ENCODE measurements around the gene FBLN2.

The FBLN2 gene

GRCh38 chr3:13583251-13584180 is 34.6 kb downstream of the FBLN2 start:
- no peak for DNase-seq

- DNase-seq = no peak
These were observed 35.5 kb downstream of the FBLN2 start for GRCh38 chr3:13584427-13584891.

DNA sequence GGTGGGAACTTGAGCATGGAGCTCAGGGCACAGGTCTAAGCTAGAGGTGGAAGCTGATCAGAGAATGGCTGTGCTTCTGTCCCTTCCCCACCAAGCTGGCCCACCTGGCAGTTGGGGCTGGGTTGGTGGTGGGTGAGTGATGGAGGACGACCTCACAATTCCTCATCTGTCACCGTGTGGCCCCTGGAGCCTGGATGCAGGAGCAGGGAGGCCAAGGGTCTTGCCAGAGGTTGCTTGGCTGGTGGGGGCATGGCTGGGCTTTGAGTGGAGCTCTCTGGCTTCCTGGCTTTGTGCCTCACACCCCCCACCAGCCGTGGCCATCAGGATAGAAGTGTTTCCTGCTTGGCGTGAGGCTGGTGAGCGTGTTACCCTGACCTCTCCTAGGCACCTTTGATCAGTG is 36.0 kb downstream of the FBLN2 start:
- DNase-seq = no peak

DNA sequence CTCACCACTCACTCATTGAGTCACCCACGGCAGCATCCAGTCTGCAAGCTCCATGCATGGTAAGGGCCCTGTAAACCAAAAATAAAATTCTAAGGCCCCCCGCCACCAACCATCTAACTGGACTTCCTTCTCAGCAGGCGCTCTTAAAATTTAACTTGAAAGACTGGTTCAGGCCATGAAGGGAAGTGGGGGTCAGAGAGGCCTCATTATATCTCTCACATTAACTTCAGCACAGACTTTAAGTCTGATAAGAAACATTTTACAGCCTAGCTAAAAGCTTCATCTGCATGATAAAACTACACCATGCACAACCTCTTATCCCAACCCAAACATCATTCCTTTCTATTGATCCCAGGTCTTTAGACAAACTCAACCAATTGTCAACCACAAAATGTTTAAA is 38.5 kb downstream of the FBLN2 start:
- DNase-seq = no peak

GRCh38 chr3:13588221-13588701 is 39.3 kb downstream of the FBLN2 start:
- no peak for DNase-seq

DNA sequence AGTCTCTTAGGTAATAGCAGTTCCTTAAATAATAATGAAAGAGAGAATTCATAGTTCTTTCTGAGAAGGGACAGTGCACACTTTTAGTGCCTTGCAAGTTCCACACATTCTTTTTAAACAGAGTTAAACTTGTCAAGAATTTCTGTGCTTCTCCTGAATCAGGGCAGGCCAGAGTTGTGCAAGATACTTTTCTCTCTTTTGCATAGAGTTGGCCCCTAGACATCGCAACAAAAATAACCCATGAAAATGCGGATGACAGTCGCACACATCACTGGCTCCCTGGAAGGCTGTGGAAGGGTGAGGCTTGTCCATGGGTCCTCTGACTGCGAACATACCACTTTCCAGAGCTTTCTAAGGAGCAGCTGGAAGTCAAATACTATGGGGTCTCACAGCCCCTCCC is 40.1 kb downstream of the FBLN2 start:
- DNase-seq = no peak

GRCh38 chr3:13590841-13591520 is 42.1 kb downstream of the FBLN2 start:
- no peak for DNase-seq

DNA sequence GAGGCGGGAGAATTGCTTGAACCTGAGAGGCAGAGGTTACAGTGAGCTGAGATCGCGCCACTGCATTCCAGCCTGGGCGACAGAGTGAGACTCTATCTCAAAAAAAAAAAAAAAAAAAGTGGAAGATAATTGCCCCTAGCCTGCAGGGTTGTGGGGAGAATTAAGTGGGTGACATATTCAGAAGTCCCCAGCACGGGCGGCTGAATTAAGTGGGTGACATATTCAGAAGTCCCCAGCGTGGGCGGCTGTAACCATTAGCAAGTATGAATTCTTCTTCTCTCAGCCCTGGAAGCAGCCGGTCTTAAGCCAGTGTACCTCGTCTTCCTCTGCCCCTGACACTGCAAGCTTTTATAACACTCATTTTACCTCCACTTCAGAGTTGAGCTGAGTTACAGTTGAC is 44.7 kb downstream of the FBLN2 start:
- DNase-seq = no peak

GRCh38 chr3:13594146-13594545 is 45.2 kb downstream of the FBLN2 start:
- no peak for DNase-seq

- no peak for DNase-seq
These were observed 46.1 kb downstream of the FBLN2 start for GRCh38 chr3:13594991-13595421.

DNA sequence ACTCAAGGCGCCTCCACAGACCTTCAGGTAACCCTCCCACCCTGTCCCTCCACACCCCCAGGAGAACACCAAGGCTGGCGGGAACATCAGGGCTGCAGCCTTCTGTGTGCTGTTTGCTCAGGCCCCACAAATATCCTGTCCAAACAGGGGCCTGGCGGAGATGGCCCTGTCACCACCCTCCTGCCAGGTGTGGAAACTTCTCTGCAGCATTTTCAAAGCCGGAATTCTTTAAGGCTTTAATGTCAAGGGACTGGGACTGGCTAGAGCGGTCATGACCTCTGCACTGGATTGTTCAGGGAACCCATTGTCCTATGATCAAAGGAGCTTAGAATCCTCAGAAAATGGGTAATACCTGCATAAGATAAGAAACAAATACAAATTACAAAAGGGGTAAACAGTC is 46.6 kb downstream of the FBLN2 start:
- DNase-seq = no peak

- no peak for DNase-seq
These were observed 47.7 kb downstream of the FBLN2 start for GRCh38 chr3:13596426-13597205.

DNA sequence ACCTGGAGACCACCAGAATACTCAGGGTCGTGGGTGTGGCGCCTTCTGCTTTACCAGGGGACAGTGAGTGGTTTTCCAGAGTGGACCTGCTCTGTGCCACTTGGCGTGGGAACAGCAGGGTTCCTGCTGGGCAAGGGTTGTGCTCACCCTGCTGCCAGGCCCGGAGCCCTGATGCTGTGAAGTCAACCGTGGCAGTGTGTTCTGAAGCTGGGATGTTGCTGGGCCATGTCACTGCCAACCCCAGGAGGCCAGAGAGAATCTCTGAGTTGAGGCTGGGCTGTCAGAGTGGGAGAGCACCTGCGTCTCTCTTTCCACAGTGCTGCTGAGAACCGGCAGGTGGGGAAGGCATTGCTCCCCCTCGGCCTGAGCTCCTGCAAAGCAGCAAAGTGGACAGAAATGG is 48.7 kb downstream of the FBLN2 start:
- no peak for DNase-seq

DNA sequence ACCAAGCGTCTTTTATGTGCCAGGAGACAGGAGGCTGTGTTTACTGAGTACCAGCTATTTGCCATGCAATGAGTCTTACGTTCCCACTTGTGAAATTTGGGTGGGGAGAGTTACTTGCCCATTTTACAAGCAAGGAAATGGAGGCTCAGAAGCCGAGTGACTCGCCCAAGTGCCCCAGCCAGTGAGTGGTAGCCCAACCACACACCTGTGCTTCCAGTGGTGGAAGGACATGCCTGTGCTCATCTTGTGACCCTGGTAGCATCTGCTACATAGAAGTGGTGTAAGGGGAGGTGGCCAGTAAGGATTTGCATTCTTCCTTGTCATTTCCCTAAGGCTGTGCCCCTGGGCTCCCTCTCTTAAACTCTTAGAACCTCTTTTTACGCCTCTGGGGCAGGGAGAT is 49.3 kb downstream of the FBLN2 start:
- DNase-seq = no peak

GRCh38 chr3:13598926-13599886 is 50.3 kb downstream of the FBLN2 start:
- DNase-seq = no peak

DNA sequence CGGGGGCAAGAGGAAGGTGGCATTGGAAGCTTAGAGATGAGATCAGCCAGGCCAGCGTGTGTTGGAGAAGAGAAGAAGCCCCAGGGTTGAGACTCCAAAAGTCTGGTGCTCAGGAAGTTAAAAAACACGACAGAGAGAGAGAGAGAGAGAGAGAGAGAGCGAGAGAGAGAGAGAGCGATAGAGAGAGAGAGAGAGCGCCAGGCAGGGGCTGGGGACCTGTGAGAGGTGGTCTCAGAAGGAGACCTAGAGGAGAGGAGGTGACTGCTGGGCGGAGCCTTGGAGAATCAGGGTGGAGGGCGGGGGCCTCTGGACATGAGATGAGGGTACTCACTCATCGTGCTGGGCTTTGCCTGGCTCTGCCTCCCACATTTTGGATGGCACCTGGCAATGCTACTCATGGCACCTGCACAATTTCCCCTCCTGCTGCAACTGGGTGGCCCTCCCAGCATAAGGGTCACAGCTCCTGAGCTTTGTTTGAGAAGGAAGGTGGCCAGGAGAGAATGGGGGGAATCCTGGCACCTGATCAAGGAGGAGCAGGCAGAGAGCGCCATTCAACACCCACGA is 51.0 kb downstream of the FBLN2 start:
- DNase-seq = no peak

- DNase-seq = no peak
These were observed 52.2 kb downstream of the FBLN2 start for GRCh38 chr3:13600950-13601691.

DNA sequence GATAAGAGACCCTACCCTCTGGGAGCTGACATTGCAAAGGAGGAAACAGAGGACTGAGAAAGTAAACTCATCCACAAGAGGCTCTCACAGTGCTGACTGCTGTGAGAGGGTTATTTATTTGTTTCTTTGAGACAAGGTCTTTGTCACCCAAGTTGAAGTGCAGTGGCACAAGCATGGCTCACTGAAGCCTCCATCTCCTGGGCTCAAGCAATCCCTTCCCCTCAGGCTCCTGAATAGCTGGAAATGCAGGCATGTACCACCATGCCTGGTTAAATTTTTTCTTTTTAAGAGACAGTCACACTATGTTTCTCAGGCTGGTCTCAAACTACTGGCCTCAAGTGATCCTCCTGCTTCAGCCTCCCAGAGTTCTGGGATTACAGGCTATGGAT is 52.8 kb downstream of the FBLN2 start:
- DNase-seq = no peak

DNA sequence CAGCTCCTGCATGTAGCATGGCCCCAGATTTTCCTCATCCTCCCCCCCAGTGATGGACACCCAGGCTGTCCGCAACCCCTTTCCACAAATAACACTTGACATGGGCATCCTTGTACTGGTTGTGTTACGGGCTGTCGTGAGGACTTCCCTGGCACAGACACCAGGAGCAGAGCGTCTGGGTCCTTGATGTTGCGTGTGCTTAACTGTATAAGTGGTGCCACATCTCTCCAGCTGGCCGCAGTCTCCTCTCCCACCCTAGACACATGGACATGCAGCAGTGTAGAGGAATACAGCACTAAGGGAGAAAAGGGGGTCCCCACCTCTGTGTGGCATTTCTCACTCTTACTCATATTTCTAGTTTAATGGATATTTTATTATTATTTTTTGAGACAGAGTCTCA is 56.6 kb downstream of the FBLN2 start:
- no peak for DNase-seq

DNA sequence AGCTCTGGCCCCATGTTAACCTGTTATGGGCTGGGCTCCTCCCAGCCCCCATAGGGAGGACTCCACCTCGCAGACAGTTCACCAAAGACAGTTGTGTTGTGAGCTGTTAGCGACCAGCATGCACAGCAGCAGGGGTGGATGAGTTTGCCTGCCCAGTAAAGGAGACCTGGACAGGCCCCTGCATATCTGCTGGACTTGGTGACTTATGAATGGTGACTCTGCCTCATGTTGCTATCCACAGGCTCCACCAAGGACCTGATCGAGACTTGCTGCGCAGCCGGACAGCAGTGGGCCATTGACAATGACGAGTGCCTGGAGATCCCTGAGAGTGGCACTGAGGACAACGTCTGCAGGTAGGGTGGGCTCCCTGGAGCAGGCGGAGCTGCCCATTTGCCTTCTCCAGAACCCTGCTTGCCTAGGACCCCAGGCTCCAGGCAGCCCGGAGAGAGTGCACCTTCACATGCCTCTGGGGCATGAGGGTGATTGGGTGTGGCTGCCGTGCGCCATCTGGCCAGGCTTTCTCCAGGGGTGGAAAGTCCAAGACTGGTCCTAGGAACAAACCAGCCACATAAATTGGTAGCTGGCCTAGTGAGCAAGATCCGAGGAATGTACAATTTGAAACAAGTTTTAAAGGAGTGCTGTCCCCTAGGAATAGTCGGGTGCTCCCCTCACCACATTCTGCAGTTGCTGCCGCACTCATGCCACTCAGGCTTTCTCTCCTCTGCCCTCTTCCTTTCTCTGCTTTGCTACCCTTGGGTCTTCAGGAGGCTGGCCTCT is 59.1 kb downstream of the FBLN2 start:
- no peak for DNase-seq

Data from stimulated activated CD4-positive, alpha-beta T cell treated with anti-CD3 and anti-CD28 coated beads, Interleukin-4, amount 100 ng/mL, for 4 hours (primary cell).